Fibroblast of skin of left biceps (primary cell): ENCODE results near the gene ZNF276.

Experiments used
- DNase-seq, 2 experiments: peaks; one replicate each; pipeline ENCODE4 v3.0.0-alpha.2; 2013; ENCODE audit warnings: low read depth in 2 of 2

Gene ZNF276

GRCh38 chr16:89711601-89712273, 9.6 kb upstream of the ZNF276 start:
- DNase-seq, result peak; percentile 21 to 31

- DNase-seq, result no peak
These were observed 9.0 kb upstream of the ZNF276 start for GRCh38 chr16:89712274-89712781.

GRCh38 chr16:89716493-89716892, 4.8 kb upstream of the ZNF276 start:
- no peak for DNase-seq

- DNase-seq, result no peak
These were observed 4.2 kb upstream of the ZNF276 start for GRCh38 chr16:89716916-89717687.

- no peak for DNase-seq
These were observed 3.4 kb upstream of the ZNF276 start for GRCh38 chr16:89717688-89718505.

- no peak for DNase-seq
These were observed 855 bp upstream of the ZNF276 start for GRCh38 chr16:89720551-89720812.

GRCh38 chr16:89721546-89722391, 432 bp downstream of the ZNF276 start:
- no peak for DNase-seq

- DNase-seq, result no peak
These were observed 1.3 kb downstream of the ZNF276 start for GRCh38 chr16:89722392-89723278.

GRCh38 chr16:89723279-89724250, 2.2 kb downstream of the ZNF276 start:
- no peak for DNase-seq

GRCh38 chr16:89727406-89728120, 6.2 kb downstream of the ZNF276 start:
- no peak for DNase-seq

- no peak for DNase-seq
These were observed 8.0 kb downstream of the ZNF276 start for GRCh38 chr16:89729293-89729692.

- DNase-seq, result no peak
These were observed 8.7 kb downstream of the ZNF276 start for GRCh38 chr16:89729863-89730593.

GRCh38 chr16:89730610-89731234, 9.4 kb downstream of the ZNF276 start:
- DNase-seq, result no peak

GRCh38 chr16:89732142-89732917, 11.0 kb downstream of the ZNF276 start:
- DNase-seq, result no peak

- DNase-seq, result no peak
These were observed 11.5 kb downstream of the ZNF276 start for GRCh38 chr16:89732918-89733242.

GRCh38 chr16:89733322-89733721, 12.0 kb downstream of the ZNF276 start:
- no peak for DNase-seq

GRCh38 chr16:89733792-89734191, 12.5 kb downstream of the ZNF276 start:
- DNase-seq, result no peak
